Activated CD4-positive, alpha-beta T cell treated with anti-CD3 and anti-CD28 coated beads, Interleukin-2, amount 50 U/mL, for 24 hours (primary cell): ENCODE data around the gene COA5.
"Not testable (repeated sequence)": the region's sequence is repeated elsewhere in the genome, so short reads cannot be mapped to it uniquely, and the experiment has no call there.

Experiments used
- DNase-seq, 2 donors: peaks; one replicate each; pipeline ENCODE4 v3.0.0-alpha.2; 2020; ENCODE audit warnings: low read depth in 1 of 2, low spot score in 1 of 2

COA5 gene

DNA sequence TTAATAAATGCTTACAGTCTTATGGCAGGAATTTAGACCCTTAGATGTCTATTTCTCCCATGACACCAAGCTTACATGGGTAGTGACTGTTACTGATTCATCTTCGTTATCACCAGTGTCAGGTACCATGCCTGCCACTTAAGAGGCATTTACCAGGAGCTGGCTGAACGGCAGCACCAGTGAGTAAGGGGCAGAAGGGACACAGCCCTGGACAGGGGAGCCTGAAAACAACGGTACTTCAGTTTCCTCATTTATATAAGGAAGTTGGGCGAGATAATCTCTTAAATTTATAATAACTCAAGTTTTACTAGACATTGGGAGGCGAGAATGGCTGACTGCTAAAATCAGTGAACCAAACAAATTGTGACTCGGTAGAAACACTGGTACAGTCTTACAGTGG, 1.2 kb downstream of the COA5 start:
- DNase-seq: no peak

DNA sequence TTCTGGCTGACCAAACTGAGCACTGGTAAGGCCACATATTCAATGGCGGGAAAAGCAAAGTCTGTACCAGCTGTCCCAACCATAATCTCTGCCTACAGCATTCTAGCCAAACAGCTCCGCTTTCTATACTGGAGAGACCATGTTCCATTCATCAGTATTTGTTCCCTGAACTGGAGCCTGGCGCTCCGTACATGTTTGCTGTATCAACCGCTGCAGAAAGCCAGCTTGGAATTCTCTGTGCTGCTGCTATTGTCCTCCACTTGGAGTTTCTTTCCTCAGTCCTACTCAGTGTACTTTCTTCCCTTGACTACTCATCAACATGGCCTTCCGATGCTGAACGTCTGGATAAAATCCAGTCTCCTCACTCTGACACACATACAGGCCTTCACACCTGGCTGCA, 1.9 kb downstream of the COA5 start:
- no peak for DNase-seq

DNA sequence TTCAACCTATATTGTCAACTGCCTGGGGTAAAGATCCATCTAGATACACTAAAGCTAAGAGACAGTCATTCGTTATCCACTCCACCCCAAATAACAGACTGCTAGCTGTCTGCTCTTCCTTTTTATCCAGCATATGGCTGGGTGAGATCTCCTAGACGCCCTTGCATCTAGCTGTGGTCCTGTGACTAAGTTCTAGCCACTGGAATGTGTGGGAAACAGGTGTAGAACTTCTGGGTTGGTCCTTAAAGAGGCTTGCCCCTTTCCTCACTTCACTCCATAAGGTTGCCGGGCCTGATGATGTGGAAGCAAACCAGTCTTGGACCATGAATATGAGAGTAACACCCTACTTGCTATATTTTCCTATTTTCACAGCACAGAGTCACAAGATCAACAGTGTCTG, 3.2 kb downstream of the COA5 start:
- DNase-seq: no peak

DNA sequence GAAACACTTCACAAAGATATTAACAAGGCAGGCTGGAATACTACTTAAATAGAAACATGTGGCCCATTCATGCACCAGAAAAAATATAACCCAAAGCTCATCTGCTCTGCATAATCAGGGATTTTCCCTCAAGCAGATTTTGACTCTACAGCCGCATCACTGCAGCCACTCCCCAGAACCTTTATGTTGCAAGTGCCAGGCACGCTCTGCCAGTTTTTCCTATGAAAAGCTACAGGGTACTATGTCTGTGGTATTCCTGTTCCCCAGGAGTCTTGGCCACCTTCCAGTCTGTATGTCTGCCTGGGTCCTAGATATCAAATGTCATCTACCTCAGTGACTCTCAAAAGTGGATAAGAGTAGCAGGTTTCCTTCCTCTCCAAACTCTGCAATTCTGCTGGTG, 3.8 kb downstream of the COA5 start:
- no peak for DNase-seq

DNA sequence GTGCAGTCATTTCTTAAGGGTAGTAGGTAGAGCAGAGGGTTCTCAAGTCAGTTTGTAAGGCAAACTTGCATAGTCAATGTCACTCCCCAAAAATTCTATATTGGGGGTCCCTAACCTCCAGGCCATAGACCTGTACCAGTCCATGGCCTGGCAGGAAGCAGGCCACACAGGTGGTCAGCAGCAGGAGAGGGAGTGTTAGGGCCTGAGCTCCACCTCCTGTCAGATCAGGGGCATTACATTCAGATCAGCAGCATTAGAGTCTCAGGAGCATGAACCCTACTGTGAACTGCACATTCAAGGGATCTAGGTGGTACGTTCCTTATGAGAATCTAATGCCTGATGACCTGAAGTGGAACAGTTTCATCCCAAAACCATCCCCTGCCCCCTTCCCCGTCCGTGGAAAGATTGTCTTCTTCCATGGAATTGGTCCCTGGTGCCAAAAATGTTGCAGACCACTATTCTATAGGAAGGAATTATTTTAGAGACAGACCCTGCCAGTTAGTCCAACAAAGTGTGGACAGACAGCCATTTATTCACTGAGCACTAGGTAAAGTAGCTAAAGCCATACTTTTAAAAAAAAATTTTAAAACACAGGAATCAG, 6.7 kb downstream of the COA5 start:
- no peak for DNase-seq

DNA sequence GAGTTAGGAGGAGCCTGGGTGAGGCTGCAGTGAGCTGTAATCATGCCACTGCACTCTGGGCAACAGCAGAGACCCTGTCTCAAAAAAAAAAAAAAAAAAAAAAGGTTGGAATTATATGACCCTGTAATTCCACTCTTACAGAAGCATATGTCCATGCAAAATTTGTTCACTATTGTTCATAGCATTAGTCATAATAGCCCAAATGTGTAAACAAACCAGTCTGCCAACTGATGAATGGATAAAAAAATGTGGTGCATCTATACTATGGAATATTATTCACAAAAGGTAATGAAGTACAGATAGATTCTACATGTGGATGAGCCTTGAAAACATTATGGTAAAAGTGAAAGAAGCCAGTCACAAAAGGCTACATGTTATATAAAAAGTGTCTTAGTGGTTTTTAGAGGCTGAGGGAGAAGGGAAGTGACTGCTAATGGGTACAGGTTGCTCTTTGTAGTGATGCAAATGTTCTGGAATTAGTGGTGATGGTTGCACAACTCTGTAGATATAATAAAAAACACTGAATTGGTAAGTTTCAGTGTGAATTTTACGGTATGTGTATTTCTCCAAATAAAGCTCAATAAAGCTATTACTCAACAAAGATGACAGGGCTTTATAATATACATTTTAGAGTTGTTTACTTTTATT, 9.4 kb downstream of the COA5 start:
- DNase-seq: no peak

DNA sequence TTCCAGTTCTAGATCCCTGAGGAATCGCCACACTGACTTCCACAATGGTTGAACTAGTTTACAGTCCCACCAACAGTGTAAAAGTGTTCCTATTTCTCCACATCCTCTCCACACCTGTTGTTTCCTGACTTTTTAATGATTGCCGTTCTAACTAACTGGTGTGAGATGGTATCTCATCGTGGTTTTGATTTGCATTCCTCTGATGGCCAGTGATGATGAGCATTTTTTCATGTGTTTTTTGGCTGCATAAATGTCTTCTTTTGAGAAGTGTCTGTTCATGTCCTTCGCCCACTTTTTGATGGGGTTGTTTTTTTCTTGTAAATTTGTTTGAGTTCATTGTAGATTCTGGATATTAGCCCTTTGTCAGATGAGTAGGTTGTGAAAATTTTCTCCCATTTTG, 13.6 kb downstream of the COA5 start:
- not testable (repeated sequence) for DNase-seq

DNA sequence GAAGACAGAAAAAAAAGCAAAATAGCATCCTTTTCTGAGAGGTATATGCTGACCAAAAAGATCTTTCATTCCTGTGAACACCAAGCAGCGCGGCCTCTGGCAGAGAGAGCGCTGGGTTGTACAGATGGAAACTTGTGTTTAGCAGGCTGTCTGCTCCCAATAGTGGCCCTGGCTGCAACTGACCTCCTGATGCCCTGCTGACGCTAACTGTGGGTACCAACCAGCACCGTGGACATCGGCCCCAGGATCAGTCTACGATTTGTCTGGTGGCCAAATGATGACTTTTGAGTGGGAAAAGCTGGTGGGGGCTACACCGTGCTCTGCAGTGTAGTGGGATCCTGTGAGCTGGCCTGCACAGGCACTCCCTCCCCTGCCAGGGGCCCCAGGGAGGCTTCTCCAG, 15.7 kb downstream of the COA5 start:
- DNase-seq: no peak

DNA sequence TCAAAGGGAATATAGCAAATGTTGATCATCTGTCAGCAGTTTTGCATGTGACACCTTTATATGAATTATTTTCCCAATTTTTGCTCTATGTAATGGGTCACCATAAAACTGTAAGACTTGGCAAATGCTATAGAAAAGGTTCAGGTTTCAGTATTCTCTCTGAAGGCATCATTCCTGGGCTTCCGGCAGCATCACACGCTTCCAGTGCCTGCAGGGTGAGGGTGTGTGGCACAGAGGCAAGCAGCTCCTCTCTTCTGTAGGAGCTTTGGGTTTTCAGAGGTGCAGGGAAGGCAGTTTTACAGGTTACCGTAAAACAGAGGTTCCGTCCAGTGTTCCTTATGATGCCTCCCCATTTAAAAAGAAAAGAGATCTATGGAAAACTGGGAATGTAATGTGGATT, 18.8 kb downstream of the COA5 start:
- no peak for DNase-seq

DNA sequence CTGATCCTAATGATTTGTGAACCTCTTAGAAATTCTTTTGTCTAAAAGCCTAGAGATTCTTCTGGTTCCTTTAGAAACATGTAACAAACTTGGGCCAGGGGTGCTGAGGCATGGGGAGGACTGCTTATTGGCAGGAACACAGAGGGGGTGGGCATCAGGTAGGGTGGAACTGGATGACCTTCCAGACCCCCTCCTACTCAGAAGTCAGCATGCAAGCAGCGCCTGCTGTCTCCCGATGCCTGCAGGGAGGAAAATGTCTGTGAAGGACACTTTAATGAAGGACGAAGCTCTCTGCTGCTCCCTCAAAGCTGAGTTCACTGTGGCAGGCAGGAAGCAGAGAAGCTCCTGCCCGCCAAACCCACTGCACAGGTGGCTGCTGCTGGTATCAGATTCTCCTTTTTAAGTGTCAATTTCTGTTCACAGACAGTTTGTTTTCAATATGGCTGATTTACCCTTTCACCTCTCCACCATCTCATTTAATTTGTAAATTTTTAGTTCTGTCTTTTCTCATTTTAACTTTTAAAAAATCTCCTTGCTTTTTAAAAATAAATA, 19.4 kb downstream of the COA5 start:
- no peak for DNase-seq

DNA sequence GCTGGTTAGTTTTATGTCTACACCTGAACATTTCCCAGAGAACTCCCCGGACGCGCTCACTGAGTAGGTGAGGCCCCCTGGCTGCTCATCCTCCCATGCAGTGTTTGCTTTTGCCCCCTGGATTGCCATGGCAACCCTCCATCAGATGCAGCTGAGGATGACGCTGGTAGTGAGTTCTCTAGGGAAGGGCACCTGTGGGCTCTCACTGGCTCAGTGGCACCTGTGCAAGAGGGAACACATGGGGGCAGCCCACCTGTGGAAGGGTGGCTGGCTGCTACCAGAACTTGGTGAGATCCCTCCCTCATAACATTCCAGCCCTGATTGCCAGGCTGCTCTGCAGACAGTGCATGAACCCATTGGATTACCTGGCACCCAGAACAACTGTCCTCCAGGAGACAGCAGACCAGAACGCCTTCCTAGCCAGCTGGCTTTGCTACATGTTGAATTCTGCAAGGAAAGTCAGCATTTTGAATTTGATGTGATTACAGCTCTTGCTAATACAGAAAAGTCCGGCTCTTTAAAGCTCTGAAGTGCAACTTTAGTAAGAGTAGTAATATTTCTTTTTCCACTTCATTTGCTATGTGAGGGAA, 21.7 kb downstream of the COA5 start:
- DNase-seq: no peak

DNA sequence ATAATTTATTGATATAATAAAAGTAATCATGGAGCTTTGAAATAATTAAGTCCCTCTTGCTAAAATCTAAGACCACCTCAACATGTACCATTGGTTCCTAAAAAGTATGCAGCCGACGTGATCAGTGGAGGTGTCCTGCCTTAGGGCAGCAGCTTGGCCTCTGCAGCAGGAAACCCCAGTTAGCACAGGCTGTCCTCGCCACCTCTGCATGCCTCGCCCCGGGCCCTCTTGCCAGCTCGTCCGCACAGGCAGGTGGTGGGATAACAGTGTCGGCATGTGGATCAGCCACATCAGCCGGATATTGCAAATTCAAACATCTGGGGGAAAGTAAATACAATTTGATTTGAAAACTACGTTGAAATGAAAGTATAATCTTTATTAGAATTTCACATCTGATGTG, 22.9 kb downstream of the COA5 start:
- DNase-seq: no peak

DNA sequence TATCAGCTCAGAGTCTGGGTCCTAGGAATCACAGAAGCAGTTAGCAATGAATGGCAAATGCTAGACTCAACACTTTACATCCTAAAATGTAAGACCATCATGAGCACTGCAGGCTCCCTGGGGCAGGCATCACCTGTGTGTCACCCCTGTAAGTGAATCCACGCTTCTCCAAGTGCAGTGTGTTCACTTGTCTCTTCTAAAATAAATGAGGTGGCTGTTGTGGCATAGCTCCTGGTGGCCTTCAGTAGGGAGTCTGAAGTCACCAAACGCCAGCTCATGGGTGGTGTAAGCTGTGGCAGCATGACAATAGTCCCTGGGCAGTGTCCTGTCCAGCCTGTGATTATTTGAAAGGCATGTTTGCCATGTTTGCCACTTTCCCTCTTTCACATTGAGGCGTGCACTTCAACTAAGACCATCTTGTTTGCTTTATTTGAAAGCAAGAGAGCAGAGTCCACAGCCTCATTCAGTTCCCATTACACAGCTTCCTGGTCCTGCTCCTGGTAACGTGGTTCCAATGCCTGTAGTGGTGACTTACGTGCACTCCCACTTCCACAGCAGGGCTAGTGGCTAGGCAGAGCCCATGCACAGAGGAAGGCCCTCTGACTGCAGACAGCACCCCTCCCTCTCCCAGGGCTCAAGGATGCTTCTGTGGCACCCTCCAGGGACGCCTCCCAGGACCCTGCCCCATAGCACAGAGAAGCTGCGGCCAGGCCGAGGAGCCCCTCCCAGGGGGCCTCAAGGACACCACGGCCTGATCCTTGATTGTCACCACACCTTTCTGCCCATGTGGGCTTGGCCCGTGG, 24.3 kb downstream of the COA5 start:
- no peak for DNase-seq

DNA sequence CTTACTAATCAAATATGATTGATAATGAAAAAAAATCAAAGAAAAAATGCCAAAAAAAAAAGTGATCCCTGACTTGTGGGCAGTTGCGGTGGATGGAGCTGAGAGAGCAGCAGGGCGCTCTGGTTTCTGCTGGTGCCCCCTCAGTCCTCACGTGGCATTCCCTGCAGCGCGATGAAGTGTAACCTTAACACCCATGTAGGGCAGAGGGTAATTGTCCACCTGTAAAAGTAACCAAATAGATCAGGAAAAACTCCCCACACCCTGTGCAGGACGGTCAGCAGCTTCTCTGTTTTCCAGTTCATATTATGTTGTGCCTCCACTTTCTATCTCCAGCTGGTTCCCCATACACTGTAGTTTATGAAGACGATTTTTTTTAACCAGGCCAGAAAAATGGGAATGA, 25.0 kb downstream of the COA5 start:
- DNase-seq: no peak

DNA sequence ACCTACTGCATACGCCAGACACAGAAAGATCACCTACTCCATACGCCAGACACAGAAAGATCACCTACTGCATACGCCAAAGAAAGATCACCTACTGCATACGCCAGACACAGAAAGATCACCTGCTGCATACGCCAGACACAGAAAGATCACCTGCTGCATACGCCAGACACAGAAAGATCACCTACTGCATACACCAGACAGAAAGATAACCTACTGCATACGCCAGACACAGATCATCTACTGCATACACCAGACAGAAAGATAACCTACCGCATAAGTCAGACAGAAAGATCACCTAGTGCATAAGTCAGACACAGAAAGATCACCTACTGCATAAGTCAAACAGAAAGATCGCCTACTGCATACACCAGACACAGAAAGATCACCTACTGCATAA, 25.8 kb downstream of the COA5 start:
- DNase-seq: no peak

DNA sequence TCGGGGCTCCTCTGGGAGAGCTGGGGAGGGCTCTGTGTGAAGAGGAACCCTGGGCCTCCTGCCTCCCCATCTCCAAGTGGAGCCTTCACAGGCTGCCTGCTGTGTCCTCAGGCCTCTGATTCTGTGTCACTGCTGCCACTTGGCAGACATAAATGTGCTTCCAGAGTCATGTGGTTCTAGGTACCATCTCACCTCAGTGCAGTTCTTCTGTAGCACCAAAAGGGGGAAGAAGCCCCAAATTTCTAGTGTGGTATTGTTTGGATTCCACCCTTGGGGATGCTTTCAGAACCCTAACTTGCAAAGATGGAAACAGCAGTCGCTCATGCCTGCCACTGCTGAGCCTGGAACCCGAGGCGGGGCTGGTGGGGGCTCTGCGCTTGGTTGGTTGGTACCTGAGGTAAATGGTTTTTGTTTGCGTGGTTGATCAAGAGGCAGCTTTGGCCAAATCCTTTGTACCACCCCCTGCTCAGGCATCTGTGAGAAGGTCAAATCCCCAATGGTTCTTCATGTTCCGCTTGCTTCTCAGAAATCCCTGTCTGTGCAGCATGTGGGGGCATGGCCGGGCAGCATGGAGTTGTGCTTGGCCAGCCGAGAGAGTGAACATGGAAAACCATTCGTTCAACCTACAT, 27.5 kb downstream of the COA5 start:
- no peak for DNase-seq

DNA sequence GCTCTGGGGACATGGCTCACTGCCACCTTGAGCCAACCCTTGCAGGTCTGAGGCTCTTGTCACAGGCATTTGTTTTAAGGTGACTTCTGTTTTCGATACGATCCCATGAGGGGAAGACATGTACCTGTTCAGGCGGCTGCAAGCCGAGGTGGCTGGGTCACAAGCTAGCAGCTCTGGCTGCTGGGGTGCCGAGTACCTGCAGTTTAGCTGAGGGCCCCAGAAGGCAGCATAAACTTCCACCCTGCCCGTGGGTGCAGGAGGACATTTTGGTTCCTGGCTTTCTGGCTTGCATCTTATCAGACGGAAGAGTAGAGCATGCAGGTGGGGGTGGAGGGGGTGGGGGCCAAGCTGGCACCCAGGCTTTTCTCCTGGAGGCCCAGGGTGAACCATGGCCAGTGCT, 28.4 kb downstream of the COA5 start:
- no peak for DNase-seq

DNA sequence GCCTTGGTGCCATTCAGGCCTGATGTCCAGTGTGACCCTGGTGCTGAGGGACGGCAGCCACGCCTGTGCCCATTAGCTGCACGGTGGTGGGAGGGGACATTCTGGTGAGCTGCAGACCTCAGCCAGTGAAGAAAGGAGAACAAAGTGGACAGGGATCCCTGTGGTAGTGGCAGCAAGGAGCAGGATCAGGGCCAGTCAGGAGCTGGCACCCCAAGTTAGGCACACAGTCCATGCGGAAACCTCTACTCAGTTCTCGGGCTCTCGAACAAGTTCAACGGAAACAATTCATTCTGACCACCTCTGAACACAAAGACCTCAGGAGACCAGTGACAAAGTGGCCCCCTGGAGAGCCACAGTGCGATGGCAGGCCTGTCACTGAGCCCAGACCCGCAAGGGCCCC, 30.1 kb downstream of the COA5 start:
- no peak for DNase-seq

DNA sequence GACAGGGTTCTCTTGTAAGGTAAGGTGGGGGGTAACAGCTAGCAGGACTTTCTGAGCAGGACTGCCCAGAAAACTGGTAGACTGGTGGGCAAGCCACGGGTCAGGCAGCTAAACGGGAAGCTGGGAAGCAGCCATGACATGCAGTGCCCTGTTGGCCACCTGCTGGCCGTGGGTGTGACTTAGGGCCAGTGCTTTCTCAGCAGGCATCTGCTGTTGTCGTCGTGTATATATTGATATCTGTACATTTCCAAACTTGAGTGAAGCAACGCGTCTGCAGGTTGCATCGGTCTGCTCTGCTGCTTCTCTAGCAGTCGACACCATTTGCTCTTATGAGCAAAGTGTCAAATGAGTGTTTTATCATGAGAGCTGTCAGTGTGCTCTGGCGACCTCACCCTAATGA, 31.0 kb downstream of the COA5 start:
- DNase-seq: no peak

DNA sequence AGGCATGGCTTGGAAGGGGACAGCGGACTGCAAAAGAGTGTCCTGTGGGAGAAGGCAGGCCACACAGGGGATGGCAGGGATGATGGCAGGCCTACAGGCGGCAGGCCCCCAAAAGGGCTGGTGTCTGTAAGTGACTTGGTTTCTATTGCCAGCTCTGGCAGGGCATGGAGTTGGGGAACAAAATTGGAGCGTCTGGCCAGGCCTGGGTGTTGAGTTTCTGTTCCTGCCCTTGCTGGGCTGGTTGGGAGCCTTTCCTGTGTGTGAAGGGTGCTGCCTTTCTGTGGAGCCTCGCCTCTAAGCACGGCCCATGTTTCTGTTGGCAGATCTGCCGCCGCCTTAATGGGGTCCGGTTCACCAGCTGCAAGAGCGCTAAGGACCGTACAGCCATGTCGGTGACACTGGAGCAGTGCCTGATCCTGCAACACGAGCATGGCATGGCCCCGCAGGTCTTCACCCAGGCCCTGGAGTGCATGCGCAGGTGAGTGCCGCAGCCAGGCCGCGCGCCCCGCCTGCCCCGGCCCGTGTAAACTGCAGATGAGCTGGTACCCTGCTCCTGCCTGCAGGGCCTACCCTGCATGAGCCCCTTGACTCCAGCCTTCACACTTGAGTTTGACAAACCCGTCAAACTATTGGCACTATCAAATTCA, 31.5 kb downstream of the COA5 start:
- DNase-seq: no peak

DNA sequence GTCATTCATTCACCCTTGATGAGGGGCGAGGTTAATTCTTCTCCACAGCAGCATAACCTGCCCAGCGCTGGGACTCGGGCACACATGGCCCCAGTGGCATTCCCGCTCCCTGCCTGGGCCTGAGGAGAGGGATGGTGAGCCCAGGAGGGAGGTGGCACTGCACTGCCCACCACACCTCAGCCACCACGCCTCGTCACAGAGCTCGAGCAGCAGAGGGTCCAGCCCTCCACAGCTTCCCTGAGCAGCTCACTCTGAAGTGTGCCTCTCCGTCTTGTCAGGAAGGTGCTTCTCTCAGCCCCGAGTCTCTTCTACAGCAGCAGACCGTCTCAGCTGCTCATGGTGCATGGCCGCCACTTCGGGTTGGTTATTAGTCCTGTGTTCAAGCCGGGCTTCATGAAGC, 34.9 kb downstream of the COA5 start:
- no peak for DNase-seq
